Right kidney (tissue), 1 donor: ENCODE data around the gene PCBP1.
A peak's percentile ranks its signal among the peaks of the same experiment; 100 is the strongest.
"Not testable (repeated sequence)": the region's sequence is repeated elsewhere in the genome, so short reads cannot be mapped to it uniquely, and the experiment has no call there.

Source experiments
- DNase-seq: peaks from one replicate; pipeline ENCODE4 v3.0.0-alpha.2; 2016

PCBP1 gene

GRCh38 chr2:70095720-70096670 lies 8.7 kb downstream of the PCBP1 start:
- DNase-seq = no peak

GRCh38 chr2:70098032-70098431 lies 10.8 kb downstream of the PCBP1 start:
- no peak for DNase-seq

- DNase-seq = no peak
These were observed 12.0 kb downstream of the PCBP1 start for GRCh38 chr2:70099270-70099669.

- DNase-seq = no peak
These were observed 13.9 kb downstream of the PCBP1 start for GRCh38 chr2:70101174-70101573.

- not testable (repeated sequence) for DNase-seq
These were observed 14.4 kb downstream of the PCBP1 start for GRCh38 chr2:70101686-70102085.

- not testable (repeated sequence) for DNase-seq
These were observed 15.1 kb downstream of the PCBP1 start for GRCh38 chr2:70102323-70102905.

- no peak for DNase-seq
These were observed 16.3 kb downstream of the PCBP1 start for GRCh38 chr2:70103531-70104061.

GRCh38 chr2:70104231-70105111 lies 17.2 kb downstream of the PCBP1 start:
- no peak for DNase-seq

GRCh38 chr2:70106138-70106537 lies 18.9 kb downstream of the PCBP1 start:
- not testable (repeated sequence) for DNase-seq

- not testable (repeated sequence) for DNase-seq
These were observed 23.1 kb downstream of the PCBP1 start for GRCh38 chr2:70110397-70110796.

- peak; percentile 32 for DNase-seq
These were observed 24.7 kb downstream of the PCBP1 start for GRCh38 chr2:70111752-70112591.

- no peak for DNase-seq
These were observed 26.2 kb downstream of the PCBP1 start for GRCh38 chr2:70113359-70114070.

- DNase-seq = peak; percentile 43
These were observed 28.6 kb downstream of the PCBP1 start for GRCh38 chr2:70115646-70116442.

GRCh38 chr2:70116936-70117552 lies 29.8 kb downstream of the PCBP1 start:
- peak; percentile 41 for DNase-seq

GRCh38 chr2:70118798-70119454 lies 31.6 kb downstream of the PCBP1 start:
- DNase-seq = peak; percentile 39

- no peak for DNase-seq
These were observed 34.5 kb downstream of the PCBP1 start for GRCh38 chr2:70121627-70122372.

GRCh38 chr2:70122470-70122869 lies 35.2 kb downstream of the PCBP1 start:
- no peak for DNase-seq
